Germinal center (tissue), 1 donor: Measurements from ENCODE around the gene FGFR3.
A peak's percentile ranks its signal among the peaks of the same experiment; 100 is the strongest.
"Not testable (repeated sequence)": the region's sequence is repeated elsewhere in the genome, so short reads cannot be mapped to it uniquely, and the experiment has no call there.

ENCODE experiments used
- DNase-seq: peaks from one replicate; pipeline ENCODE4 v3.0.0; 2012; ENCODE audit warnings: mixed read lengths, low spot score

Gene FGFR3

DNA sequence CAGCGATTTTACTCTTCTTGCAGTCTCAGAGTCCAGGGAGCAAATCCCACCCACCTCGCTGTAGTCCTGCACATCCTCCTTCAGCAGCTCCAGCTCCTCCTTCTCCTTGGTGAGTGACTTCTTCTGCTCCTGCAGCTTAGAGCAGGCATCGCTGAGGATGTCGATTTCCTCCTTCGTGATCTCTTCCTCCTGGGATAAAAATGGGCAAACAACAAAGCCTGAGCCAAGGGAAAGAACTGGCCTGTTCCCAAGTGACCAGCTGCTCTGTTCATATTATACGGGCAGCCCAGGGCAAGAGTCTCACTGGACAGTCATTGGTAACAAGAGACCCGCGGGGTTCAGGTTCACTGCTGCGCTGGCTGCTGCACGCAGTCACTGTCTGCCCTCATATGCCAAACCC is 26.2 kb downstream of the FGFR3 start:
- no peak for DNase-seq

DNA sequence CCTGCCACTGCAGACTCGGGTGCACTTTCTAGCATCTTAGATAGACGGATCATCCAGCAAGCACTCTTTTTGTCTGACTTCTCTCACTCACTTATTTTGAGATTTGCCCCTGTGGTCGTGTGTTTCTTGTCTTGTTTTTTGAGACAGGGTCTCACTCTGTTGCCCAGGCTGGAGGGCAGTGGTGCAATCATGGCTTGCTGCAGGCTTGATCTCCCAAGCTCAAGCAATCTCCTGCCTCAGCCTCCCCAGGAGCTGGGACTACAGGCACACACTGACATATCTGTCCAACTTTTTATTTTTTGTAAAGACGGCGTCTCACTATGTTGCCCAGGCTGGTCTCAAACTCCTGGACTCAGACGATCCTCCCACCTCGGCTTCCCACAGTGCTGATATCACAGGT is 26.7 kb downstream of the FGFR3 start:
- DNase-seq, result no peak

DNA sequence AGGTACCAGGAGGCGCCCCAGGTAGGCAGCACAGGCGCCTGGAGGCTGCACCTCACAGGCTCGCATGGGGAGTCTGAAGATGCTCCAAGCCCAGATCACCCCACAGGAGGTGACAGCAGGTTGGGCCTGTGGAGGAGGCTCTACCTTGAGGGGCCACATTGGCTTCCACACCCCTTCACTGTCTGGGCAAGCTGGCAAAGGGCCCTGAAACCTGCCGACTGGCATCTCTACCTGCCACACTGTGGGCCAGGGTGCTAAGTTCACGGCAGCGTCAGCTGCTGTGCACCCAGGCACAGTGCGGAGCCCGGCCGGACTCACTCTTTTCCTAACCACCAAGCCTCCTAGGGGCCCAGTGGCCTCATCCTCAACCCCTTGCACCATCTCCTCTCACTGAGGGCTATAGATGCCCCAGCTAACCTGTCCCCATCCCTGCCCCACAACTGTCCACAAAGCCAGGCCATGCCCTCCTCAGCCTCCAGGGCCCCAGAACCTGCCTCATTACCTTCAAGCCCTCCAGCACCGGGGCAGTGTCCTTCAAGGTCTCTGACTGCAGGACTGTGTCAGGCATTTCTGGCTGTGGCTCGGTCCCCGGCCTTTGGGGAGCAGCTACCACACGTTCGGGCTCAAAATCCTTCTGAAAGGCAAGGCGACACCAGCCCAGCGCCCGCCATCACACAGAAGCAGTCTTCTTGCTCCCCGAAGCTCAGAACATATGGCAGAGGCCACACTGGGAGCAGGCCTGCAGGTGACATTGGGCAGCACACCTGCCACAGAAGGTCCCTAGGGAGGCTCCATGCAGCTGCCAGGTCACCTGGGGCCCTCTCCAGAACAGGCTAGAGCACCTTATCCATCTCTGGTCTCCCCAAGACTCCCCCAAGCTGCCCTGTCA is 28.8 kb downstream of the FGFR3 start:
- DNase-seq, result no peak

DNA sequence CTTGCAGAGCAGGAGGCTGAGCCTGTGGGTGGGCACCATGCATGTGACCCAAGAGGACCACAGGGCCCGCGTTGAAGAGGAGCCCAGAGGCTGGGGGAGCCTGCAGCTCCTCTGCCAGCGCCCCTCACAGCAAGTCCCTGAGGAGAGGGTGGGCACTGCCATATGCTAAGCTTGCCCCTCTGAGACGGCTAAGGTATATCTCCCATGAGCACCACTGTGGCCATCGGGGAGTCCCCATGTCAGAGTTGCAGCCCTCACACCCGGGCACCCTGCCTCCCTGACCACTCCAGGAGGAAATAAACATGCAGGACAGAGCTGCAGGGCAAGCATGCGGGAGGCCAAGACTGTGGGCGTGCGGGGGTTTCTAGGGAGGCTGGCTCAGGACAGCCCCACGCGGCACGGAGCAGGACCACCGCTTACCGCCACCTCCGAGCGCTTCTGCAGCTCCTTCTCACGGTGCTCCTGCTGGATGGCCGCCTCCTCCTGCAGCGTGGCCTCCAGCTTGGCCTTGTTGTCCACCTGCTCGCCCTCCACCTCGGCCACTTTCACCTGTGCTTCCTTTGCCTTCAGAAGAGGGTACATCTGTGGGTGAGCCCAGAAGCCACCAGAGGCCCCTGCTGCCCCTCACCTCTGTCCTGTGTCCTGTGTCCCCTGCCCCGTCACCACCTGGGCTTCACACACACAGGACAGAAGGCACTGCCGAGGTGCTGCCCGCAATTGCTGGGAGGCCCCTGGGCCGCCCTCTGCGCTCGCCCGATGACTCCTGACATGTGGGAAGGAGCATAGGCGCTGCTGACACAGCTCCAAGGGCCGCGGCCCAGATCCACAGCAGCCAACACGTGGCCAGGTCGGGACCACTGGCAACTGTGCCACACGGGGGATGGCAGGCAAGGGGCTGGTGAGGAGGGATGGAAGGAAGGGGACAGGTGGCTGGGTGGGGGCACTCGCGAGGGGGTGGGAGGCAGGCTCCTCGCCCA is 29.8 kb downstream of the FGFR3 start:
- DNase-seq, result no peak

DNA sequence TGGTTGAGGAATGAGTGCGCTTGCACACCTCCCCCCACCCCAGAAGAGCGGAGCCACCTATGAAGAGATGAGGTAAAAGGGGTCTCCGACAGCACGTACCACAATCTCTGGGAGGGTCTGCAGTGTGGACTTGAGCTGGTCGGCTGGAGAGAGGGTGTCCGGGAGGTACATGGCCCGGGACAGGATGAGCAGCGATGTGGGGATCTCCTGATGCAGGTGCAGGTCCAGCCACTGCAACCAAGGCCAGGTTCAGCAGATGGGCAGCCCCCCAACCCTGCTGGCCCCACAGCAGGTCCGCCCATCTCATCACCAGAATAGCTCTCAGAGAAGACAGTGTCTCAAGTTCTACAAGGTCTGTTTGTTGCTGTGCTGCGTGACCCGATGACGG is 30.4 kb downstream of the FGFR3 start:
- no peak for DNase-seq

DNA sequence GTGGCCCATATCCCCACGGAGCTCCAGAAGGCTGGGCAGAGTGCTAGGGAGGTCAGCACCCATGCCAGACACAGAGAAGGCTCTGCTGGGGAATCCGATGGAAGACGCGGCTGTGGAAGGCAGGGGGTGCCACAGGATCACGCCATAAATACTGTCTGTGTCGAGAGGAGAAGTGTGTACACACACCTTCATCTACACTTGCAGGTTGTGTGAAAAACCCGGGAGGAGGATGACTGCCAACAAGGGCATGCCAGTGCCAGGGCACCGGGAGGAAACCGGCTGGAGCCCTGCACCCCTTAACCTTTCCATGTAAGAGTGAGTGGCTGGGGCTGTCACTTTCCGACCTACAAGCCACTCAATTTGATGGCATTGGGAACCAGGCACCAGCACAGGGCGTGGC is 31.7 kb downstream of the FGFR3 start:
- DNase-seq, result no peak

DNA sequence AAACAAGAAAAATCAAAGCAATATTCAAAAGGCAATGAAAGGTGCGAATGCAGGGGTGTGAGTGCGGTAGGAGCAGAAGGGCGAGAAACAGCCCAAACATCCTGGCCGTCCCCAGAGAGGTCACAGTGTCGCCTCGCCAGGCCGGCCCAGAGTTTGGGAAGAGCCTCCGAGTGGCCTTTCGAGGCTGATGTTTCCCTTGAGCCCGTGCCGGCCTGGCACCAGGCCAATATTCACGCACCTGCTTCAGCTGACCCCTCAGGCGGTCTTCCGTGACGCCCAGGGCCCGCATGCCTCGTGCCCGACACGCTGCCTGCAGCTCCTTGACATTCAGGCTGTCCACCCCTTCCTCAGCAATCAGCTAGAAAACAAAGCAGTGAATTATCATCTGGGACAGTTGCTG is 32.2 kb downstream of the FGFR3 start:
- no peak for DNase-seq

DNA sequence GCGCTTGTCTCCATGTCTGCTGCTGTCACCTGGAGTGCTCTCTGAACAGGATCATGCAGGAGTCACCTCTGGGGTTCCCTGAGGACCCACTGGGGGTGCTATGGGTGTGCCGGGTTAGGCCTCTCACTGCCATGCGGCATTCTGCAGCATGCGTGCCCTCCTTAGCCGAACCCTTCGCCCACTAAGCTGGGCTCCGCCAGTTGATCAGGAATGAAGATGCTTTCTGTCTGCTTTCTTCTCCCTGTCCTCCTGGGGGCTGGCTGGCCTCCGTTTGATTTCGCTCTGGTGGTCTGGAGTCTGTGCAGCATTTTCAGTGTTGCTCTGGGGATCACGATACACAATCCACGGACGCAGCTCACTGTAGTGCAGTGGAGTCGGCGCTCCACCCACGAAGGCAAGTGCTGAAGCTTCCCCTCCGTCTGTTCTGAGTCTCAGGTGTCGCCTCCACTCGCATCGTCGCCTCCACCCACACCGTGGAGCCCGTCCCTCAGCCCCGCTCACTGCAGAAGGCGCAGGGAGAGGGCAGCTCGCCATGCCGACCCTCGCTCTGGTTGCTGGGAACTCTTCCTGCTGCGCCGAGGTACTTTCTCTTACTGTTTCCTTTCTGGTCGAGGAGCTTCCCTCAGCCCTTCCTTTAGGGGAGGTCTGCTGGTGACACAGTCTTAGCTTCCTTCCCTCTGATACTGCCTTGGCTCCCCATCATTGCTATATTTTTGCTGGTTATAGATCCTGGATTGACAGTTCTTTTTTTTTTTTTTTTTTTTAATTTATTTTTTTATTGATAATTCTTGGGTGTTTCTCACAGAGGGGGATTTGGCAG is 33.6 kb downstream of the FGFR3 start:
- DNase-seq, result no peak

DNA sequence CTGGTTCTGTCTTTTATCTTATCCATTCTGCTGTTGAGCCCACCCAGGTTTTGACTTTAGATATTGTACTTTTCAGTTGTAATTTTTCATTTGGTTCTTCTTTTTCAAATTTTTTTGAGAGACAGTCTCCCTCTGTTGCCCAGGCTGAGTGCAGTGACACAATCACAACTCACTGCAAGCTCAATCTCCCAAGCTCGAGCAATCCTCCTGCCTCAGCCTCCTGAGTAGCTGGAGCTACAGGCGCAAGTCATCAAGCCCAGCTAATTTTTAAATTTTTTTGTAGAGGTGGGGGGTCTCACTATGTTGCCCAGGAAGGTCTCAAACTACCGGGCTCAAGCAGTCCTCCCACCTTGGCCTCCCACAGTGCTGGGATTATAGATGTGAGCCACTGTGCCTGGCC is 37.1 kb downstream of the FGFR3 start:
- no peak for DNase-seq

DNA sequence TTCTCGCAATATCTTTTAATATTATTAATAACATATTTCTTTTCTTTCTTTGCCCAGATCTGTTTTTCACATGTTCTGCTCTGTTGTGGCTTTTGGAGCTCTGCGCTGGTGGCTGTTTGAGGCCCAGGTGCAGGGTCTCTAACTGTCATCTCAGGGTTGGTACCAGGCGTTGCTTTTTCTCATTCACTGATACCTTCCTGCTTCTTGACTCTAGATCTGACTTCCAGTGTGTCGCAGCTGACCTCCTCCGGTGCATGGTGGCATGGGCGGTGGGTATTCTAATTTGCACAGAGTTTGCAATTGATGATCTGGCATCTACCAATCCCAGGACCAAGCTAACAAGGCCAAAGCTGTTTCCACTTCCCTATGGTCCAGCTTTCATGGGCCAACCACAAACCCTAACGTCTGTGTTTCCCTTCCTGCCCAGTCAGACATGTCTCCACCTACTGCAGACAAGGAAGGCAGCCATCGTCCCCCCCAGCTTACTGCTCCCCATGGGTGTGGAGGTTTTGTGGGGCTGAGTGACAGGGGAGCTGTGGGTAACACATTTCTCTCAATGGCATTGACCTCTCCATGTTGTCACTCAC is 37.6 kb downstream of the FGFR3 start:
- no peak for DNase-seq

DNA sequence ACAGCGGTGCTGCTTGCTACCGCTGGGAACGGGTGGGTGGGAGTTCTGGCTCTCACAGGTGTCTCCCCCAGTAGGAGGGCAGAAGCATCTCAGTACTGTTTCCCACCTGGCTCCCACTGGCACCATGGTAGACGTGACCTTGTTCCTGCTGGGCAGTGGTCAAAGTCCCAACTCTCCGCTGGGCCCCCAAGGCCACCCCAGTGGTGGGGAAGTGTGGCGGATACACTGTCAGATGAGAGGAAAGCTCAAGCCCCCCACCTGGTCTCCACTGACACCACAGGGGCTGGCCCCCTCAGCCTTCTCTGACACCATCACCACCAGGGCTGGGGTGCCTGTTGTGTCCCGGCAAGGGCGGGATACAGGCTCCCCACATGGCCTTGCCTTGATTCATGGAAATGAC is 38.2 kb downstream of the FGFR3 start:
- DNase-seq, result no peak

DNA sequence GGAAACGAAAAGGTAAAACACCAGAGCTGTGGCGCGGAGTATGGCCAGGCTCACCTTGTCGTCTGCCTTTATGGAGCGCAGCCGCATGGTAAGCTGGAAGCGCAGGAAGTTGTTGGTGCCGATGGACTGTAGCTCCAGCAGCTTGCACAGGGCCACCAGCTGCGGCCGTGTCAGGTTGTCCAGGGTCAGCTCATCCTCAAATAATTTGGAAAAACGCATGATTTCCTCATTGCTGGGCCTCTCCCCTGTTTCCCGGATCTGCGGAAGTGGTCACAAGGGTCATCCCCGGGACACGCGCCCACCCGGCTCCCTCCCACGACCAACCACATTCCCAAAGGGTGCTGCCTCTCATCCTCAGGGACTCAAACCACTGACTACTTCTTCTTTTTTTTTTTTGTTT is 39.6 kb downstream of the FGFR3 start:
- no peak for DNase-seq

DNA sequence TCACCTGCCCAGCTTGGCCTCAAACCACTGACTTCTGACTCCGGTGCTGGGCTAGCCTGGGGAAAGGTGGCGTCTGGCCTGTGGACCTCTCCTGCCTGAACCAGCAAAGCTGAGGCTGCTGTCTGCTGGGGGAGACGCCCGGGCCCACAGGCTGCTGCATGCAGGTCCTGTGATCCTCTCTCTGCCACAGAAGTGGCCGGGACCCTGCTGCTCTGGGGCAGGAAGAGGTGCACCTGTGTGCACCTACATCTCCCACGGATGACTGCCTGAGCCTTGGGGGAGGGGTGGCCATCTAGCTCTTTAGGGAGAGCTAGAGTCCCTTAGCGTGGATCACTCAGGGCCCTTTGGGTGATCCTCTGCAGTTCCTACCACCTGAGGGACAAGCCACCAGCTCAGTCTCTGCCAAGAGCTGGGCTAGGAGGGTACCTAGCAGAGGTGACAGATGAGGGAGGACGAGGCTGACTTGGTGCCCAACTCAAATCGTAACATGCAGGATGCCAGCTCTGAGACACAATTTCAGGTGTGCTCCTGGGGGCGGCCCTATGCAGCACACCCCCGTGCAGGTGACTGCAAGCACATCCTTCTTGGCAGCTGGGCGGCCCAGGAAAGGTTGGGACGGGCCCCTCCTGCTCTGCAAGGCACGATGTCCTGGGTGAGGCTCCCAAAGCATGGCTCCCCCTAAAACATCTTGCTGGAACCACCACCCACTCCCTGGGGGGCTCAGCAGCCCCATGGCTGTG is 40.4 kb downstream of the FGFR3 start:
- DNase-seq, result peak; percentile 48

DNA sequence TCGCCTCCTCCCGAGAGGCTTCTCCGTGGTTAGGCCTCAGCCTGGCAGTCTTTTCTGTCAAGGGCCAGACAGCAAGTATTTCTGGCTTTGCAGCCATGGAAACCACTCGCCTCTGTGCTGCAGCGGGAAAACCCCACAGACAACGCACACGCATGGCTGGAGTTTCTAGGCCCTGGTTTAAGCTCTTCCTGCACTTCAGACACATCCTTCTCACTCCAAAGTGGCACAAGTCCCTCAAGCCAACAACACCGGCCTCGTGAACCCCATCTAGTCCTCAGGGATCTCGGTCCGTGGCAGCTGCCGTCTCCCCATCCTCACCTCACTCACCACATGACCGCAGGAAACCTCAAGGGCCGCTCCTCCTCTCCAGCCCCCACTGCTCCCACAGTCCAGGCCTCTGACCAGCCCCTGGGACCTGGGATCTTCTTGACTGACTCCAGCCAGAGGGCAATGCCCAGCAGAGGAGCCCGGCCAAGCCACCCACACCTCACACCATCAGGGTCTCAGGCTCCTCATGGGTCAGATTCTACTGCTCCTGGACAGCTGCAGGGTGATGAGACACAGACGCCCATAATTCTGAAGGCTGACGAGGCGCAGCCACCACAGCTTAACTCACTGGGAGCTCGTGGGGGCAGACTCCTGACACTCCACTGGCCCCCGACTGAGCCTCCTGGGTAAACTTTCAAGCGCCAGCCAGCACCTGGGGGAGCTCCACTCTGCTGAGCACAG is 41.1 kb downstream of the FGFR3 start:
- peak; percentile 65 for DNase-seq

DNA sequence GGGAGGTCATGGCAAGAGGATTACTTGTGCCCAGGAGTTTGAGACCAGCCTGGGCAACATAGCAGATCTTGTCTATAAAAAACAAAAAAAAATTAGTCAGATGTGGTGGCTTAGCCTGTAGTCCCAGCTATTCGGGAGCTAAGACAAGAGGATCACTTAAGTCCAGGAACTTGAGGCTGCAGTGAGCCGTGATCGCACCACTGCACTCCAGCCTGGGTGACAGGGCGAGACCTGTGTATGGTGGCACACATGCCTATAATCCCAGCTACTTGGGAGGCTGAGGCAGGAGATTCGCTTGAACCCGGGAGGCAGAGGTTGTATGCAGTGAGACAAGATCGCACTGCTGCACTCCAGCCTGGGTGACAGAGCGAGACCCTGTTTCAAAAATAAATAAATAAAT is 42.7 kb downstream of the FGFR3 start:
- DNase-seq, result not testable (repeated sequence)

DNA sequence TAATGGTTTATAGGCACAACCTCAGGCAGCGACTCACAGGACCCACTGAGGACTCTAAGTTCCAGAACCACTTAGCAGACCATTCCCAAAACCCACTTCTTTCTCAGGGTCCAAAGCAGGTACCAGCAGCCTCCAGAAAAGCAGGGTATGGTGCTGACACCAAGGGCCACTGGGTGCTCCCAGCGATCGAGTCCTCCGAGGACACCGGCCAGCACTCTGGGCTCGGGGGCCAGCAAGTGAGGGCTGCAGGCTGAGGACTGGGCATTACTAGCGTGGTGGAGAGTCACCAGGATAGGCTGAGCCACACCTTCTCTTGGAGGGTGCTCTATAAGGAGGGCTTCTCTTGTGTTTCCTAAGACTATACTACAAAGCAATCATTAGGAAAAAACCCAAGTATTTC is 43.6 kb downstream of the FGFR3 start:
- DNase-seq, result no peak

DNA sequence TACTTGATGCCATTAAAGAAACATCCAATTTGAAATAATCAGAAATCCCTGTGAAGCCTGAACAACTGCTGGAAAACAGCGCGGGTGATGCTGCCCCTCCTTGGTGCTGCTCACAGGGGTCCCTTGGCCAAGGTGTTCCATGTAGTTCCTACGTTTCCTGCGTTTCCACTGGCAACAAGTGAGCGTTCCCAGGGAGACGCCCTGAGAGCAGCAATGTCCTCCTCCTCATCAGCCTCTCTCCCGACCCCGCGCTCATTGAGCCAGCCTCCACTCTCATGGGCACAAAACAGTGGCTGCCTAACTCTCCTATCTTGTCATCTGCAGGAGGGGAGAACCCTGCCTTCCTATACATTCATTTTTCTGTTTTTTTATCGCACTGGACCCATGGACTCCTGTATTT is 44.0 kb downstream of the FGFR3 start:
- no peak for DNase-seq

DNA sequence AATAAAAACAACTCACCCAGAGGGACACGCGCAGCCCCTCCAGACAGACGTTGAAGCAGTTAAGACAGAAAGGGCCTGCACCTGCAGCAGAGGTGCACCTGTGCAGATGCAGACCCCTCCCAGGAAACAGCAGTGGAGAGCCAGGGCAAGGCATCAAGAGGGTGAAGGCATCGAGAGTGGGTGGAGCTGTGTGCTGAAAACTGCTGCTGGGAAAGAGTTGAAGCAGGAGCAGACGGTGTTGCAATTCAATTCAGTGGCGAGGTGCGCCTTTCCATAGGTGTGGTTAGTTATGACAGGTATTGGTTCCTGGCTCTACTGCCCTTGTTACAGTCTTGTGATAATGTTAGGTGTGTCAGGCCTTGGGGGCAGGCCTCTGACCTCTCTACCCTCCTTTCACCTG is 46.2 kb downstream of the FGFR3 start:
- DNase-seq, result no peak

DNA sequence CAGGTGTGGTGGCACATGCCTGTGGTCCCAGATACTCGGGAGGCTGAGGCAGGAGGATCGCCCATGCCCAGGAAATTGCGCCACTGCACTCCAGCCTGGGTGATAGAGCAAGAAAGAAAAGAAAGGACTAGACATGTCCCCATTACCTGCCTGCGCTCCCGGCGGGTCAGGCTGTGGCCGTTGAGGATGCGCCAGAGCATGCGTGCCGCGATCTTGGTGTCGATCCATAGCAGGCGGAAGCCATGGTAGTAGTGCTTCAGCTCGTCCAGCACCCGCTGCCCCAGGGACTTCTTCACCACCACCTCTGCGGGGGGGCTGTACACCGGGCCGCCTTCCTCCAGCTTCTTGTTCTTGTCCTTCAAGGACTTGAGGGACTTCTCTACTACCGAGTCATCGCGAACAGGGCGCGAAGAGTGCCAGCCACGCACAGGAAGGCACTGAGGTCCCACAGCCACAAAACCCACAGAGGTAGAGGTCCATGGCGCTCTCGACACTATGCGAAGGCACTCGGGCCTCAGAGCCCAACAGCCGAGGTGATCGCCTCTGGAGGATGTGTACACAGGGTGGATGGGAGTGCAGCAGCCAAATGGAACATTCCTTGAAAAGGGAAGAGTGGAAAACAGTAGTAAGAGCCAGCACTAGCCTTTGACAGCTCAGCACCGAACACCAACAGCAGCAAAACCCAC is 48.3 kb downstream of the FGFR3 start:
- DNase-seq, result no peak

DNA sequence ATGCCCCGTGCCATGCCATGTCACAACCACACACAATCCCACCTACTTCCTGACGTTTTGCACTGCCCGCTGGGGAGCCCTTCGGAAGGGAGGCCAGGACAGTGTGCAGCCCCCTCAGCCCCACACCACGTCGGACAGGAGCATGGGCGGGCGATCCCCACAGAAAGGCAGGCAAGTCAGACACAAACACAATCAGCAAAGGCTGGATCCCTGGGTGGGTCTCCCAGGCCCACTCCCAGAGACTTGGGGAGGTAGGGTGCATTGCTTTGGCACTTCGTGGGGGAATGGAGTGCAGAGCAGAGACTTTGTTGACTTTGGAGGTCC is 48.8 kb downstream of the FGFR3 start:
- no peak for DNase-seq
